Right ventricle myocardium superior (tissue), 1 donor: Measurements from ENCODE around the gene GLT1D1. TPM values are rescaled to one million over a fixed set of nuclear protein-coding genes. Genes with fewer than 3 reads are reported as not detected.

Experiments
- ATAC-seq: fragments of 200-7000 bp; cut with Tn5 transposase; one replicate; pipeline ENCODE4 v1.9.1; 2020; ENCODE audit warnings: mild to moderate bottlenecking; ENCODE audit not compliant: poor library complexity
- DNase-seq: peaks from one replicate; pipeline ENCODE4 v3.0.0-alpha.2; 2020
- intact Hi-C: fragments of 100-400 bp; cut with DNase I; formaldehyde crosslinking; loops from one replicate; pipeline ENCODE4 v1.11.2; 2022
- total RNA-seq: library from RNA; stranded (reverse); fragmentation: NEBNext Ultra II Directional; extraction: Animal tissue kit (Norgen Biotek cat#: 25700); gene quantifications from one replicate; pipeline ENCODE4 v1.2.1, GENCODE V29; 2021
- donor health status: DM: no; HTN: yes; CAD: no; lungs with severe emphysema.

Gene GLT1D1
- total RNA-seq, 1 donor from 2014 or later: 0.30 TPM

DNA sequence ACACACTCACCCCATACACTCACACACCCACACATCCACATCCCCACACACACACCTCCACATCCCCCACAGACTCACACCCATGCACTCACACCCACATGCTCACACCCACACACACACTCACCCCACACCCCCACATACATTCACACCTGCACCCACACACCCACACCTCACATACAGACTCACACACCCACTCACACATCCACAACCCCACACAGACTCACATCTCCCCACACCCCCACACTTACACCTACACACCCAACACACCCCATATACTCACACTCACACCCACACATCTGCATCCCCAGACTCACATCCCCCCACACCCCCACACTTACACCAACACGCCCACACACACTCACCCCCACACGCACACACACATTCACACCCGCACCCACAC lies 171.8 kb downstream of the GLT1D1 start:
- intact Hi-C loops: no loop called here
- no peak for ATAC-seq
- no peak for DNase-seq

DNA sequence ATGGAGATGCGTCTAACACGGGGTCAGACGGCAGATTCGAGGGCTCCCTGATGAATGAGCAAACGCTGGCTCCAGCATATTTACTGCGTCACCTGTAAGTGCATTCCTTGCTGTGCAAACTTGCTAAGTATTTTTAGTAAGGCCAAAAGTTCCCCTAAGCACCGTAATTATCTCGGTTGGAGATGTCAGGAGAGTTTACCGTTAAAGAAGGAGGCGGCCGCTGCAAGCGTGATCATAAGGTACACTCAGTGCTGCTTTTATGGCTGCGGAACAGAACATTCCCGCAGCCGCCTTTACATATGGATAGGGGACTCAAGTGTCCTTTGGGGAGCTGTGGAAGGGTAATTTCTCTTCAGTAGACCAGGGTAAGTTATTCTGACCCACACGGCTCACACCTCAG lies 175.6 kb downstream of the GLT1D1 start:
- intact Hi-C loops: no loop called here

More for the DNA sequence above, 175.6 kb downstream of the GLT1D1 start:
- DNase-seq (no peak), ATAC-seq (no peak)

Other genes starting within 250 kb of the GLT1D1 start
- gene SLC15A4, start 29.5 kb upstream of the GLT1D1 start, total RNA-seq: 14.2 TPM